ENCODE results near the gene UBE2D4. TPM values are rescaled to one million over a fixed set of nuclear protein-coding genes. Genes with fewer than 3 reads are reported as not detected.
"Not testable (repeated sequence)": the region's sequence is repeated elsewhere in the genome, so short reads cannot be mapped to it uniquely, and the experiment has no call there.

Gene UBE2D4
- total and polyA plus RNA-seq, 2 donors (not counting 1 experiment from before 2014, with no cell fraction given), result 5.8 to 9.4 TPM

- H3K9me3 ChIP-seq (ENCODE audit: control extremely low read depth in 1 of 3, control insufficient read depth in 2 of 3, insufficient read depth in 1 of 3, low read length in 2 of 3); H3K9ac ChIP-seq (ENCODE audit: low read length); DNase-seq; H3K27me3 ChIP-seq (replicated peaks in 1 of 4; ENCODE audit: control extremely low read depth in 1 of 4, control insufficient read depth in 3 of 4, insufficient read depth in 4 of 4, low read length in 3 of 4); H3K79me2 ChIP-seq (ENCODE audit: control insufficient read depth, insufficient read depth, low read length); H2AFZ ChIP-seq (ENCODE audit: insufficient read depth, low read depth, low read length, poor library complexity, severe bottlenecking); H3K4me1 ChIP-seq (ENCODE audit: control insufficient read depth in 2 of 2, insufficient read depth in 2 of 2, low read length in 2 of 2); H3K4me3 ChIP-seq (ENCODE audit: control extremely low read depth in 1 of 5, extremely low read depth in 1 of 5, insufficient read depth in 1 of 5, low read depth in 2 of 5, low read length in 4 of 5); H3K27ac Mint-ChIP-seq; POLR2A ChIA-PET; H3K36me3 ChIP-seq (replicated peaks in 1 of 2; ENCODE audit: control extremely low read depth in 1 of 2, control insufficient read depth in 1 of 2, extremely low read depth in 1 of 2, insufficient read depth in 2 of 2, low read length in 1 of 2); H4K20me1 ChIP-seq (ENCODE audit: control insufficient read depth, insufficient read depth, low read length, poor library complexity, severe bottlenecking); CTCF ChIA-PET; H3K4me2 ChIP-seq (replicated peaks; ENCODE audit: low read depth, low read length, poor library complexity, severe bottlenecking); H3K4me1 Mint-ChIP-seq; H3K9me3 Mint-ChIP-seq (ENCODE audit: insufficient read depth); H3K27ac ChIP-seq (ENCODE audit: low read length in 2 of 2); intact Hi-C loops (cut with micrococcal nuclease); H3K4me3 Mint-ChIP-seq; ATAC-seq (ENCODE audit: low read depth); H3K27me3 Mint-ChIP-seq: not testable (repeated sequence)
- no CpG with 5 or more reads among the region's 20 CpGs for WGBS (ENCODE audit: insufficient coverage)
Measured at GRCh38 chr7:43968172-43969040, 42.2 kb downstream of the UBE2D4 start.

DNA sequence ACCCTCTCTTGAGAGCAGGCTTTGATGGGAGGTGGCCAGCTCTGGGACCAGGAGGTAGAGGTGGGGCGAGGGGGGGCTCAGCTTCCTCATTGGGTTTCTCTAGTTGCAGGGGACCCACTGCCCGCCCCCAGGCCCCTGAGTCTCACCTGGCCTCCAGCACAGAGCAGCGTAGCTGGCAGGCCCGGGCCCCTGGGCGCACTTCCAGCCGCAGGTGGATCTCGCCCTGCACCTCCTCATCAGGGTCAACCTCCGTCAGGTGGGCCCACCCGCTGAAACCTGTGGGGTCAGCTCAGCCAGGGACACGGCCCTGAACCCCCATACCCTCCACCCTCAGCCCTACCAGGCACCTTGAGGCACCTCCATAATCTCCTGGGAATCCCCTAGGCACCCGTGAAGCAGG lies 43.4 kb downstream of the UBE2D4 start:
- H3K4me1 Mint-ChIP-seq; H3K27me3 ChIP-seq (replicated peaks in 1 of 4; ENCODE audit: control extremely low read depth in 1 of 4, control insufficient read depth in 3 of 4, insufficient read depth in 4 of 4, low read length in 3 of 4); H4K20me1 ChIP-seq (ENCODE audit: control insufficient read depth, insufficient read depth, low read length, poor library complexity, severe bottlenecking); intact Hi-C loops (cut with micrococcal nuclease); H3K4me3 Mint-ChIP-seq; DNase-seq; POLR2A ChIA-PET; H3K4me2 ChIP-seq (replicated peaks; ENCODE audit: low read depth, low read length, poor library complexity, severe bottlenecking); H3K79me2 ChIP-seq (ENCODE audit: control insufficient read depth, insufficient read depth, low read length); H3K9ac ChIP-seq (ENCODE audit: low read length); H3K27ac ChIP-seq (ENCODE audit: low read length in 2 of 2); H3K4me3 ChIP-seq (ENCODE audit: control extremely low read depth in 1 of 5, extremely low read depth in 1 of 5, insufficient read depth in 1 of 5, low read depth in 2 of 5, low read length in 4 of 5); H3K4me1 ChIP-seq (ENCODE audit: control insufficient read depth in 2 of 2, insufficient read depth in 2 of 2, low read length in 2 of 2); H3K9me3 ChIP-seq (ENCODE audit: control extremely low read depth in 1 of 3, control insufficient read depth in 2 of 3, insufficient read depth in 1 of 3, low read length in 2 of 3); H3K27ac Mint-ChIP-seq; H3K9me3 Mint-ChIP-seq (ENCODE audit: insufficient read depth); H3K27me3 Mint-ChIP-seq; H3K36me3 ChIP-seq (replicated peaks in 1 of 2; ENCODE audit: control extremely low read depth in 1 of 2, control insufficient read depth in 1 of 2, extremely low read depth in 1 of 2, insufficient read depth in 2 of 2, low read length in 1 of 2); H2AFZ ChIP-seq (ENCODE audit: insufficient read depth, low read depth, low read length, poor library complexity, severe bottlenecking); ATAC-seq (ENCODE audit: low read depth); CTCF ChIA-PET: not testable (repeated sequence)
- WGBS (ENCODE audit: insufficient coverage), result 100% methylated on average over 6 of the region's 11 CpGs

- H4K20me1 ChIP-seq (ENCODE audit: control insufficient read depth, insufficient read depth, low read length, poor library complexity, severe bottlenecking); POLR2A ChIA-PET; H3K4me3 ChIP-seq (ENCODE audit: control extremely low read depth in 1 of 5, extremely low read depth in 1 of 5, insufficient read depth in 1 of 5, low read depth in 2 of 5, low read length in 4 of 5); H3K27me3 Mint-ChIP-seq; intact Hi-C loops (cut with micrococcal nuclease); H2AFZ ChIP-seq (ENCODE audit: insufficient read depth, low read depth, low read length, poor library complexity, severe bottlenecking); H3K79me2 ChIP-seq (ENCODE audit: control insufficient read depth, insufficient read depth, low read length); H3K4me2 ChIP-seq (replicated peaks; ENCODE audit: low read depth, low read length, poor library complexity, severe bottlenecking); H3K27me3 ChIP-seq (replicated peaks in 1 of 4; ENCODE audit: control extremely low read depth in 1 of 4, control insufficient read depth in 3 of 4, insufficient read depth in 4 of 4, low read length in 3 of 4); H3K9me3 ChIP-seq (ENCODE audit: control extremely low read depth in 1 of 3, control insufficient read depth in 2 of 3, insufficient read depth in 1 of 3, low read length in 2 of 3); H3K9me3 Mint-ChIP-seq (ENCODE audit: insufficient read depth); H3K9ac ChIP-seq (ENCODE audit: low read length); CTCF ChIA-PET; H3K36me3 ChIP-seq (replicated peaks in 1 of 2; ENCODE audit: control extremely low read depth in 1 of 2, control insufficient read depth in 1 of 2, extremely low read depth in 1 of 2, insufficient read depth in 2 of 2, low read length in 1 of 2); ATAC-seq (ENCODE audit: low read depth); H3K27ac ChIP-seq (ENCODE audit: low read length in 2 of 2); DNase-seq; H3K27ac Mint-ChIP-seq; H3K4me1 ChIP-seq (ENCODE audit: control insufficient read depth in 2 of 2, insufficient read depth in 2 of 2, low read length in 2 of 2); H3K4me3 Mint-ChIP-seq; H3K4me1 Mint-ChIP-seq: not testable (repeated sequence)
- WGBS (ENCODE audit: insufficient coverage), result 82% methylated on average over 2 of the region's 5 CpGs
Measured at GRCh38 chr7:43970698-43971097, 44.5 kb downstream of the UBE2D4 start.

GRCh38 chr7:43974033-43974573 lies 47.9 kb downstream of the UBE2D4 start:
- H3K9me3 ChIP-seq (ENCODE audit: control extremely low read depth in 1 of 3, control insufficient read depth in 2 of 3, insufficient read depth in 1 of 3, low read length in 2 of 3); H3K27ac Mint-ChIP-seq; H3K4me3 Mint-ChIP-seq; H3K4me3 ChIP-seq (ENCODE audit: control extremely low read depth in 1 of 5, extremely low read depth in 1 of 5, insufficient read depth in 1 of 5, low read depth in 2 of 5, low read length in 4 of 5); H3K27me3 Mint-ChIP-seq; POLR2A ChIA-PET; H3K4me2 ChIP-seq (replicated peaks; ENCODE audit: low read depth, low read length, poor library complexity, severe bottlenecking); H3K4me1 Mint-ChIP-seq; CTCF ChIA-PET; H3K36me3 ChIP-seq (replicated peaks in 1 of 2; ENCODE audit: control extremely low read depth in 1 of 2, control insufficient read depth in 1 of 2, extremely low read depth in 1 of 2, insufficient read depth in 2 of 2, low read length in 1 of 2); H3K27me3 ChIP-seq (replicated peaks in 1 of 4; ENCODE audit: control extremely low read depth in 1 of 4, control insufficient read depth in 3 of 4, insufficient read depth in 4 of 4, low read length in 3 of 4); intact Hi-C loops (cut with micrococcal nuclease); H4K20me1 ChIP-seq (ENCODE audit: control insufficient read depth, insufficient read depth, low read length, poor library complexity, severe bottlenecking); H3K9me3 Mint-ChIP-seq (ENCODE audit: insufficient read depth); H3K4me1 ChIP-seq (ENCODE audit: control insufficient read depth in 2 of 2, insufficient read depth in 2 of 2, low read length in 2 of 2); H3K9ac ChIP-seq (ENCODE audit: low read length); ATAC-seq (ENCODE audit: low read depth); H3K79me2 ChIP-seq (ENCODE audit: control insufficient read depth, insufficient read depth, low read length); DNase-seq; H3K27ac ChIP-seq (ENCODE audit: low read length in 2 of 2); H2AFZ ChIP-seq (ENCODE audit: insufficient read depth, low read depth, low read length, poor library complexity, severe bottlenecking): not testable (repeated sequence)
- WGBS (ENCODE audit: insufficient coverage), result 100% methylated on average over 1 of the region's 8 CpGs

All from B cell (primary cell).